GM10248 (cell line): ENCODE results near the gene ATP13A2.

Experiments used
- CTCF ChIA-PET: fragments of 300-600 bp; sonication (Branson Sonifier 250); formaldehyde crosslinking; extraction: SDS; loops from one replicate; lab custom pipeline; 2021; ENCODE audit warnings: antibody characterized with exemption; lab: Yijun Ruan, JAX
- POLR2A ChIA-PET: fragments of 350-650 bp; sonication (Branson Sonifier 250); formaldehyde crosslinking; extraction: SDS; loops from one replicate; lab custom pipeline; 2020; ENCODE audit warnings: antibody characterized with exemption; lab: Yijun Ruan, JAX
- DNase-seq: peaks from one replicate; pipeline ENCODE4 v3.0.0; 2012; ENCODE audit errors: extremely low spot score
- CTCF ChIP-seq: IDR thresholded peaks from 2 replicates; pipeline ENCODE4 v1.5.1; 2012; ENCODE audit warnings: mild to moderate bottlenecking, low read depth; ENCODE audit errors: extremely low read depth, missing control alignments, control extremely low read depth

The ATP13A2 gene

GRCh38 chr1:16992675-16993074, 19.1 kb downstream of the ATP13A2 start:
- ChIA-PET POLR2A (no interaction called here), CTCF (interaction anchor here (0.6 to 1.2 kb wide), 3 partner anchors 9 to 41 kb away, joined by 3 to 4 read pairs (median 4); no protein-coding TSS in a partner anchor)
- no peak for TF ChIP-seq CTCF
- DNase-seq = no peak

GRCh38 chr1:16992102-16992501, 19.6 kb downstream of the ATP13A2 start:
- POLR2A ChIA-PET = no interaction called here
- CTCF ChIA-PET = interaction anchor here (0.9 to 1.2 kb wide), 2 partner anchors 32 to 40 kb away, joined by 3 to 4 read pairs; no protein-coding TSS in a partner anchor
- TF ChIP-seq CTCF = no peak
- DNase-seq = no peak

- ChIA-PET POLR2A (no interaction called here), CTCF (no interaction called here)
Observed at GRCh38 chr1:16991571-16991970, 20.2 kb downstream of the ATP13A2 start.

GRCh38 chr1:16989676-16990391, 21.9 kb downstream of the ATP13A2 start:
- ChIA-PET CTCF (interaction anchor here (0.8 to 2.0 kb wide), 3 partner anchors 25 to 29 kb away, joined by 3 to 5 read pairs (median 4); no protein-coding TSS in a partner anchor), POLR2A (no interaction called here)

More at GRCh38 chr1:16991571-16991970, 20.2 kb downstream of the ATP13A2 start:
- no peak for DNase-seq
- no peak for TF ChIP-seq CTCF

GRCh38 chr1:16988210-16988609, 23.5 kb downstream of the ATP13A2 start:
- POLR2A ChIA-PET = no interaction called here
- no peak for DNase-seq
- TF ChIP-seq CTCF = no peak
- CTCF ChIA-PET = interaction anchor here (1.1 to 1.4 kb wide), 2 partner anchors 26 to 27 kb away, joined by 3 read pairs; no protein-coding TSS in a partner anchor

More at GRCh38 chr1:16989676-16990391, 21.9 kb downstream of the ATP13A2 start:
- no peak for DNase-seq
- no peak for TF ChIP-seq CTCF

- ChIA-PET CTCF (interaction anchor here (1.1 to 1.4 kb wide), 3 partner anchors 26 to 27 kb away, joined by 3 to 4 read pairs (median 3); no protein-coding TSS in a partner anchor), POLR2A (no interaction called here)
- DNase-seq = no peak
- peak; percentile 37 for TF ChIP-seq CTCF
Observed at GRCh38 chr1:16986962-16987361, 24.8 kb downstream of the ATP13A2 start.
